Measurements from ENCODE around the gene NR2F2.

DNA sequence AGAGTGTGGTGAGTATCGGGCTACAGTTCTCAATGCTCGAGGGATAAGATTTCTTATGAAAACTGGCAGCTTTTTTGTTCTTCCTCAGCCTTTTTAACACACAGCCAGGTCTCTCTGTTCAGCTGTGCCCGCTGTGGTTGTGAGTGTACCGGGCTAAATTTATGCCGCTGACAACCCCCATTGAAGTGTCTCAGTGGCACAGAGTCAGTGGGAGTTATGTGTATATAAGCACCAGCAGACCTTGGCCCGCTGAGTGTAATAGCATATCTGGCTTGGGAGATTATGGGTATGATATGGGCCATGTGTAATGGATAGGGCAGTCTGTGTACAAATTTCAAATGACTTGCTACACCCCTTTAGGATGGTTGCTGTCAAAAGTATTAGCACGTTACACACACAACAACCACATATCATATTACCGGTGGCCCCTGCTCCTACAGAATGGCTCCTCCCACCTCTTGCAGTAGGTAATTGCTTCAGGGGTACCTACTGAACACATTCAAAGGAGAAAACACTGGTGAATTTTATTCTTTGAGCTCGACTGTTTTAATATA, 26.9 kb upstream of the NR2F2 start:
- TF ChIP-seq RAD21 (CRISPR knock-in tag; IDR thresholded peaks at IDR 0.05) = no peak
- no peak for TF ChIP-seq EZH2 (conservative IDR thresholded peaks at IDR 0.05; ENCODE audit: low read depth, low read length)
- TF ChIP-seq ZNF816 (CRISPR knock-in tag; IDR thresholded peaks at IDR 0.05; ENCODE audit: borderline replicate concordance) = no peak
- TF ChIP-seq ZSCAN30 (CRISPR knock-in tag; IDR thresholded peaks at IDR 0.05) = no peak
- TF ChIP-seq, protein P1, sequence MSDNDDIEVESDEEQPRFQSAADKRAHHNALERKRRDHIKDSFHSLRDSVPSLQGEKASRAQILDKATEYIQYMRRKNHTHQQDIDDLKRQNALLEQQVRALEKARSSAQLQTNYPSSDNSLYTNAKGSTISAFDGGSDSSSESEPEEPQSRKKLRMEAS (IDR thresholded peaks at IDR 0.05) = no peak
- TF ChIP-seq SNRNP70 (IDR thresholded peaks at IDR 0.05; ENCODE audit: low read depth, low read length) = no peak
- no peak for TF ChIP-seq GTF2F1 (IDR thresholded peaks at IDR 0.05; ENCODE audit: low read length)
- TF ChIP-seq HOXA7 (CRISPR knock-in tag; IDR thresholded peaks at IDR 0.05) = no peak
- TF ChIP-seq NBN (conservative IDR thresholded peaks at IDR 0.05) = no peak
- TF ChIP-seq SUZ12 (IDR thresholded peaks at IDR 0.05; ENCODE audit: low read depth, low read length) = no peak
- TF ChIP-seq STAT5B (CRISPR knock-in tag; IDR thresholded peaks at IDR 0.05) = no peak
